ENCODE data around the gene RLBP1.
"Not testable (repeated sequence)": the region's sequence is repeated elsewhere in the genome, so short reads cannot be mapped to it uniquely, and the experiment has no call there.

- TF ChIP-seq POLR2A, POLR2AphosphoS5, SPI1 (IDR thresholded peaks at IDR 0.05; ENCODE audit: low read depth, low read length): not testable (repeated sequence)
Observed at GRCh38 chr15:89250142-89250541, 28.8 kb upstream of the RLBP1 start.

Data from GM12891 (cell line).